ENCODE measurements around the gene UCHL3.

The UCHL3 gene

GRCh38 chr13:75633285-75633684 is 83.7 kb downstream of the UCHL3 start:
- no peak for DNase-seq

- no peak for DNase-seq
Observed at GRCh38 chr13:75635101-75635827, 85.7 kb downstream of the UCHL3 start.

- peak; percentile 70 for DNase-seq
Observed at GRCh38 chr13:75635828-75636435, 86.3 kb downstream of the UCHL3 start, which contains the start of gene LMO7. Gene LMO7 (plus strand): TSS chr13:75636330. CDS start chr13:75636658, 328 bp downstream.

- no peak for DNase-seq
Observed at GRCh38 chr13:75636436-75637180, 87.0 kb downstream of the UCHL3 start.

- DNase-seq: no peak
Observed at GRCh38 chr13:75637181-75637750, 87.7 kb downstream of the UCHL3 start.

- DNase-seq: no peak
Observed at GRCh38 chr13:75639454-75639853, 89.9 kb downstream of the UCHL3 start.

- no peak for DNase-seq
Observed at GRCh38 chr13:75641026-75641425, 91.4 kb downstream of the UCHL3 start.

- DNase-seq: no peak
Observed at GRCh38 chr13:75643182-75643581, 93.6 kb downstream of the UCHL3 start.

GRCh38 chr13:75643693-75644092 is 94.1 kb downstream of the UCHL3 start:
- DNase-seq: no peak

GRCh38 chr13:75645141-75645540 is 95.5 kb downstream of the UCHL3 start:
- no peak for DNase-seq

GRCh38 chr13:75647126-75647784 is 97.7 kb downstream of the UCHL3 start:
- DNase-seq: no peak

- DNase-seq: no peak
Observed at GRCh38 chr13:75648446-75648845, 98.9 kb downstream of the UCHL3 start.

GRCh38 chr13:75651013-75651412 is 101.4 kb downstream of the UCHL3 start:
- DNase-seq: no peak

GRCh38 chr13:75652726-75653125 is 103.1 kb downstream of the UCHL3 start:
- no peak for DNase-seq

Measured in OCI-M1 (cell line).